ENCODE measurements around the gene WSCD1.

WSCD1 gene

DNA sequence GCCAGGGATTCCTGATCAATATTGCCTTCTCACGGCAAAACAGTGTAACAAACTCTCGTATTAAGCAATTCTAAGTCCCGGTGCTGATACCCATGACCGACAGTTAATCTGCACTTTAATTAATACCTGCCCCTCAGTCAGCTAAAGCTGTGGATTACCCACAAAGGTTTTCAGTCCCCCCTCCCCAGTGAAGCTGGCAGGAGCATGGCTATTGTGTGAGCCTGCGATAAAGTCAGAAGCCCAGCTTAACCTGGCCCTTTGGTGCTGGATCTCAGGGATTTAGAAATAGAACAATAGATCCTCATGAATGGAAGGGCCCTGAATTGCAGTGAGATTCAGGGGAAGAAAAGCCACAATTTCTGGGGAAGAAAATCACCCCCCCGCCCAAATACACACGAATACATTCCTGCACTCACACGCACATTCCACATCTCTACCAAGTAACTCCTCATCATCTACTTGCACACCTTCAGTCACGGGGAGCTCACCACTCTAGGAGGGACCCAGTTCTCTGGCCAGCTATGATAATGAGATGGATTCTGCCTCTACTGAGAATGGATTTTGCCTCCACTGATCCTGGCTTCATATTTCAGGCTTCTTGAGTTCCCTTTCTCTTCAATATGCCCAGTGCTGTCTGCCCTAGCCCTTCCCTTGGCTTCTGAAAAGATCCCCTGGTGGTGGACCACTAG lies 102.6 kb downstream of the WSCD1 start:
- TF ChIP-seq, protein P1, sequence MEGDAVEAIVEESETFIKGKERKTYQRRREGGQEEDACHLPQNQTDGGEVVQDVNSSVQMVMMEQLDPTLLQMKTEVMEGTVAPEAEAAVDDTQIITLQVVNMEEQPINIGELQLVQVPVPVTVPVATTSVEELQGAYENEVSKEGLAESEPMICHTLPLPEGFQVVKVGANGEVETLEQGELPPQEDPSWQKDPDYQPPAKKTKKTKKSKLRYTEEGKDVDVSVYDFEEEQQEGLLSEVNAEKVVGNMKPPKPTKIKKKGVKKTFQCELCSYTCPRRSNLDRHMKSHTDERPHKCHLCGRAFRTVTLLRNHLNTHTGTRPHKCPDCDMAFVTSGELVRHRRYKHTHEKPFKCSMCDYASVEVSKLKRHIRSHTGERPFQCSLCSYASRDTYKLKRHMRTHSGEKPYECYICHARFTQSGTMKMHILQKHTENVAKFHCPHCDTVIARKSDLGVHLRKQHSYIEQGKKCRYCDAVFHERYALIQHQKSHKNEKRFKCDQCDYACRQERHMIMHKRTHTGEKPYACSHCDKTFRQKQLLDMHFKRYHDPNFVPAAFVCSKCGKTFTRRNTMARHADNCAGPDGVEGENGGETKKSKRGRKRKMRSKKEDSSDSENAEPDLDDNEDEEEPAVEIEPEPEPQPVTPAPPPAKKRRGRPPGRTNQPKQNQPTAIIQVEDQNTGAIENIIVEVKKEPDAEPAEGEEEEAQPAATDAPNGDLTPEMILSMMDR (IDR thresholded peaks at IDR 0.05; ENCODE audit: low read depth, low read length): no peak
- no peak for DNase-seq (ENCODE audit: extremely low read depth, low read depth)

DNA sequence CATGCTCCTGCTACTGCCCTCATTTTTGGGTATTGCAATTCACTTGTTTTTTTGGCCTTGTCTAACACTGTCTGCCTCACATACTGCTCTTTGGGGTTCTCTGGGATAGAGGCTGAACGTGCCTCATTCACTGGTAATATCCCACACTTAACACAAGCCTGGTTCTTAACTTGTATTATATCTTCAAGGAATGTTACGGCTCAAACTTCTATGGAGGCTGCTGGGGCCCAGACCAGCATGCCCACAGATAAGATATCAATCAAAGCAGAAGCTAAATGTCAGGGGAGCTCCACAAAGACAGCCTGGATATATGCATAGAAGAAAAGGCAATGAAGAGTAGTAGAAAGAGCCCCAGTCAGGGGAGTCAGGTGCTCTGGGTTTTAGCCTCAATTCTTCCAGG lies 103.5 kb downstream of the WSCD1 start:
- TF ChIP-seq, protein P1 (IDR thresholded peaks at IDR 0.05; ENCODE audit: low read depth, low read length): no peak
- DNase-seq (ENCODE audit: extremely low read depth, low read depth): no peak
